Measurements from ENCODE around the gene GJA8.
"Not testable (repeated sequence)": the region's sequence is repeated elsewhere in the genome, so short reads cannot be mapped to it uniquely, and the experiment has no call there.

Gene GJA8

DNA sequence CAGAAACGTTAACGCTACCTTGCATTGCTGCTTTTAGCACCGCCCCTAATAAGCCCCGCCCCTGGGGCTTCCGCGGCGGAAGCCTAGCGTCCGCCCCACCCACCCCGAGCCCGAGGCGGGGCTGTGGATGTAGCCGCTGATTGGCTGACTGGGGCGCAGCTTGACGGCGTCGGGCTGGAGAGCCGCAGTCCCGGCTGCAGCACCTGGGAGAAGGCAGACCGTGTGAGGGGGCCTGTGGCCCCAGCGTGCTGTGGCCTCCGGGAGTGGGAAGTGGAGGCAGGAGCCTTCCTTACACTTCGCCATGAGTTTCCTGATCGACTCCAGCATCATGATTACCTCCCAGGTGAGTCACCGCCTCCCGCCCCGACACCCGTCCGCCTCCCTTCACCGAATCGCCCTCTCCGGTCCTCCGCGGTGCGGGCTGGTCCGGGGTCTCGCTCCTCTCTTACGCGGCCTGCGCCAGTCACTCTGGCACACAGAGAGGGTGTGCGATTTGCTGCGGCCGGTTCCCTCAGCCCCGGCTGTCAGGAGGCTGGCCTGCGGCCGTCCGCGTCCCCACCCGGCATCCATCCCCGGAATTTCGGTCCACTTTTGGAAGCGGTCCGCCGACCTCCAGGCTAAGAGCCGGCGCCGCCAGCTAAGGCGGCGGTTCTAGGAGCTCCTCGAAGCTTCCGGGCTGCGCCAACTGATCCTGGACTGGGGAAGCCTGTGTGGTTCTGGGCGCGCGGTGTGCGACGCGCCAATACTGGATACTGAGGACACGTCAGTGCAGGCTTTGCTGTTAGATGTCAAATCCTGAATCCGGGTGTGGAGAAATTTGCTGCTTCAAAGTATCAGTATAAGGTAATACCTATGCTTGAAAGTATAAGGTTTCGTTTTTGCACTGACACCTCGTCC lies 25.9 kb downstream of the GJA8 start, which contains the start of gene GPR89B:
Gene GPR89B (plus strand): TSS at position 185 of the 897 bp plus-strand sequence. CDS start 117 bp downstream, at position 302.
- peak; percentile 96 for DNase-seq

DNA sequence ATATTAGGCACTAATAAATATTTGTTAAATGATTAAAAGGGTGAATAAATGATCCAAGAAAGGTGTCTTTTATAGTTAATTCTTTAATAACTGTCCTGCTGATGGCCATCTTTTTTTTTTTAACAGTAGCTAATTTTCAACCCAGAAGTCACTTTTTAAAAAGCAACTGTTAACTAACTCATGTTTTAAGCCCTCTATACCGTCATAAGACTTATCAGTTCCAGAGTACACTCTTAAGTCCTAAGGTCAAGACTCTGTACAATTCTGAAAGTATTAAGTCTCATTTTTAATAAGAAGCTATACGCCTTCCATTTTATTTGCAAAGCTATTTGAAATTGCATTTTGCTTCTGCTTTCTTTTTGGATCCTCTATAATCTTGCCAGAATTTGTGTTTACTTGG lies 28.5 kb downstream of the GJA8 start:
- not testable (repeated sequence) for DNase-seq

DNA sequence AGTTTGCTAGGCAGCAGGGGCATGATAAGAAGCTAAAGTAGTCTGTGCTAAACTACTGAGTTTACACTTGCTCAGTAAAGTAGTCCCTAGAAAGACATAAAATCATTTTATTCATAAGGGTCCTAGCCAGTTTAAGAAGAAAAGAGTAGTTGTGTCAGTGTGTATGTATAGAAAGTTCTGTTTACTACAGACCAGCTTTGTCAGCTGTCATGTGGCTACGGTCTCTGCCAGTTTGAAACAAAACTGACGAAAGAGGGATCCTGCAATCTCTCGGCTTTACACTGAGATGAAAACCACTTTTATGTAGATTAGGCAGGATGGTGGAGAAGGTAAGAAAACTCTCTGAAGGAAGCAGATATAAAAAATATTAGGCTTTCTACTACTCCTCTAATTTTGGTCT lies 32.7 kb downstream of the GJA8 start:
- not testable (repeated sequence) for DNase-seq

DNA sequence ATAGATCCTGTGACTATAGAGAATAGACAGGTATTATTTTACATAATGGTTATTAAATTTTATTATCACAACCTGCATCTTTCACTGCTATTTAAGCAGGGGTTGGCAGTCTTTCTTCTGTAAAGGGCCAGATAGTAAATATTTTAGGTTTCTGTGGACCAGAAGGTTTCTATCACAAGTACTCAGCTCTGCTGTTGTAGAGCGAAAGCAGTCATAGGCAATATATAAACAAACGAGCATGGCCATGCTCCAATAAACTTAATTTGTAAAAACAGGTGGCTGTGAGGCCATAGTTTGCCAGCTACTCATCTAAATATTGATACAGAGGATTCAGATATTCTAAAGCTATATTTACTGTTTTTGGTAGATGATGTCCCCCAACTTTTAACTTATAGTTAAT lies 37.9 kb downstream of the GJA8 start:
- not testable (repeated sequence) for DNase-seq

DNA sequence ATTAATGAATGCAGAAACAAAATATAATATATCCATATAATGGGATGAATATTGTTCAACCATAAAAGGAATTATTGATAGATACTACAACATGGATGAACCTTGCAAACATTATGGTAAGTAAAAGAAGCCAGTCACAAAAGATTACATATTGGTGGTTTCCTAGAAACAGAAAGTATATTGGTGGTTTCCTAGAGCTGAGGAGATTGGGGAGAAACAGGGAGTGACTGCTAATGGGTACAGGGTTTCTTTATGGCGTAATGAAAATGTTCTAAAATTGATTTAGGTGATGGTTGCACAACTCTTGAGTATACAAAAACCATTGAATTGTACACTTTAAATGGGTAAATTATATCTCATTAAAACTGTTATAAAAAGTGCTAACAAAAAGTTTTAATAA lies 40.0 kb downstream of the GJA8 start:
- not testable (repeated sequence) for DNase-seq

DNA sequence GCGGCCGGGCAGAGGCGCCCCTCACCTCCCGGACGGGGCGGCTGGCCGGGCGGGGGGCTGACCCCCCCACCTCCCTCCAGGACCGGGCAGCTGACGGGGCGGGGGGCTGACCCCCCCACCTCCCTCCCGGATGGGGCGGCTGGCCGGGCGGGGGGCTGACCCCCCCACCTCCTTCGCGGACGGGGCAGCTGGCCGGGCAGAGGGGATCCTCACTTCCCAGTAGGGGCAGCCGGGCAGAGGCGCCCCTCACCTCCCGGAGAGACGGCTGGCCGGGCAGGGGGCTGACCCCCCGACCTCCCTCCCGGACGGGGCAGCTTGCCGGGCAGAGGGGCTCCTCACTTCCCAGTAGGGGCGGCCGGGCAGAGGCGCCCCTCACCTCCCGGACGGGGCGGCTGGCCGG lies 46.9 kb downstream of the GJA8 start:
- DNase-seq: not testable (repeated sequence)

Data from activated CD4-positive, alpha-beta T cell treated with anti-CD3 and anti-CD28 coated beads, Interleukin-10, Interleukin-2, amounts not matched to agents 100 ng/mL and 50 ng/mL, durations not matched to agents 16 hours and 8 hours (primary cell).